Smooth muscle cell (in vitro differentiated cells): ENCODE results near the gene SDK1. TPM values are rescaled to one million over a fixed set of nuclear protein-coding genes. Genes with fewer than 3 reads are reported as not detected.

Source experiments
- DNase-seq: peaks from one replicate; lab custom pipeline; 2025; ENCODE audit not compliant: unreplicated experiment; lab: John Stamatoyannopoulos, UW
- H2AFZ ChIP-seq: fragments of 200-600 bp; sonication (generic); 2 replicates; pipeline ENCODE4 v1.6.0; 2016; ENCODE audit warnings: antibody characterized with exemption, low read depth, mild to moderate bottlenecking
- H3F3A ChIP-seq: fragments of 200-600 bp; sonication (generic); 2 replicates; pipeline ENCODE4 v1.6.0; 2017; ENCODE audit warnings: antibody characterized with exemption, low read depth
- H3K27ac ChIP-seq: fragments of 200-600 bp; sonication (generic); 2 replicates; pipeline ENCODE4 v1.5.1; 2016; ENCODE audit warnings: low read depth, mild to moderate bottlenecking
- H3K27me3 ChIP-seq: fragments of 200-600 bp; sonication (generic); 2 replicates; pipeline ENCODE4 v1.6.1; 2016; ENCODE audit warnings: low read depth, mild to moderate bottlenecking
- H3K36me3 ChIP-seq: fragments of 200-600 bp; sonication (generic); 2 replicates; pipeline ENCODE4 v1.5.1; 2016; ENCODE audit warnings: low read depth
- H3K4me1 ChIP-seq: fragments of 200-600 bp; sonication (generic); 2 replicates; pipeline ENCODE4 v1.5.1; 2016; ENCODE audit warnings: low read depth
- H3K4me2 ChIP-seq: fragments of 200-600 bp; sonication (generic); 2 replicates; pipeline ENCODE4 v1.6.0; 2016; ENCODE audit warnings: mild to moderate bottlenecking
- H3K4me3 ChIP-seq: fragments of 200-600 bp; sonication (generic); 2 replicates; pipeline ENCODE4 v1.5.1; 2016; ENCODE audit warnings: mild to moderate bottlenecking
- H3K79me2 ChIP-seq: fragments of 200-600 bp; sonication (generic); 2 replicates; pipeline ENCODE4 v1.6.0; 2016; ENCODE audit warnings: low read depth, mild to moderate bottlenecking
- H3K9ac ChIP-seq: fragments of 200-600 bp; sonication (generic); 2 replicates; pipeline ENCODE4 v1.6.0; 2016; ENCODE audit warnings: low read depth
- H3K9me3 ChIP-seq: fragments of 200-600 bp; sonication (generic); replicated peaks from 2 replicates; pipeline ENCODE4 v1.5.1; 2016; ENCODE audit warnings: low read depth
- H4K20me1 ChIP-seq: fragments of 200-600 bp; sonication (generic); 2 replicates; pipeline ENCODE4 v1.6.0; 2016; ENCODE audit warnings: low read depth
- WGBS: methylation state at CpG from one replicate; pipeline ENCODE4 v1.1.7; 2016; ENCODE audit warnings: low lambda C conversion rate; 5-methylcytosine and 5-hydroxymethylcytosine counted together
- polyA plus RNA-seq: library from polyadenylated mRNA; unstranded; fragments of >200 nt; fragmentation: Nextera tagmentation; extraction: Ambion mirVana; gene quantifications from 2 replicates; pipeline ENCODE4 v1.2.1, GENCODE V29; 2016
- total RNA-seq: library from RNA; depleted of rRNA; stranded (reverse); fragments of >200 nt; gene quantifications from 2 replicates; pipeline ENCODE4 v1.2.3, GENCODE V29; 2014
- TF ChIP-seq, protein P1 (sequence below): fragments of 200-600 bp; sonication (generic); IDR thresholded peaks from 2 replicates; pipeline ENCODE4 v1.5.1; 2017; ENCODE audit warnings: borderline replicate concordance, mild to moderate bottlenecking, antibody characterized with exemption; ENCODE audit not compliant: insufficient read depth, poor library complexity, severe bottlenecking

SDK1 gene
- total and polyA plus RNA-seq, 2 experiments from 2014 or later = 1.1 to 2.5 TPM

DNA sequence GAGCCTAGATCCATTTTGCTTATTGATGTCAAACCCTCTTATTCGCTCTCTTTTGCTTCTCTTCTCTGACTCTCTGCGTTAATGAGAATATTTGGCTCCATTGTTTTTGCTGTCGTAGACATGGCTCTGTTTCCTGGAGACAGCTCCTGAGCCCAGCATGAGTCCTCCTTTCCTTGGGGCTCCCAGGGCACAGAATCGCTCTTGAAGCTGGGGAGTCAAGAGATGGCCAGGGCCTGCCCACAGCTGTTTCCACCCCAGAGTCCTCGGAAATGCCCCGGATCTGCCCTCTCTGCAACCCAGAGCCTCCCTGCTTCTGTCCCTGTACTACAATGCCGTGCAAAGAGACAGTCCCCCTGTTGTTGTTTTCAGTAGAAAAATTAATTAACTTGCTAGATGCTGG lies 814.4 kb downstream of the SDK1 start:
- Histone ChIP-seq H3K4me2 (no peak overlapping the region), H3K27me3 (no peaks in the 10 kb centered on the region), H3K9me3 (no peaks in the 10 kb centered on the region), H3F3A (no peaks in the 10 kb centered on the region), H4K20me1 (no peaks in the 10 kb centered on the region), H2AFZ (no peak overlapping the region), H3K4me3 (no peak overlapping the region), H3K79me2 (no peaks in the 10 kb centered on the region), H3K36me3 (no peaks in the 10 kb centered on the region), H3K4me1 (no peaks in the 10 kb centered on the region), H3K9ac (no peak overlapping the region), H3K27ac (no peak overlapping the region)
- WGBS = 90% methylated on average over 7 of the region's 7 CpGs
- no peak for DNase-seq
- TF ChIP-seq, protein P1, sequence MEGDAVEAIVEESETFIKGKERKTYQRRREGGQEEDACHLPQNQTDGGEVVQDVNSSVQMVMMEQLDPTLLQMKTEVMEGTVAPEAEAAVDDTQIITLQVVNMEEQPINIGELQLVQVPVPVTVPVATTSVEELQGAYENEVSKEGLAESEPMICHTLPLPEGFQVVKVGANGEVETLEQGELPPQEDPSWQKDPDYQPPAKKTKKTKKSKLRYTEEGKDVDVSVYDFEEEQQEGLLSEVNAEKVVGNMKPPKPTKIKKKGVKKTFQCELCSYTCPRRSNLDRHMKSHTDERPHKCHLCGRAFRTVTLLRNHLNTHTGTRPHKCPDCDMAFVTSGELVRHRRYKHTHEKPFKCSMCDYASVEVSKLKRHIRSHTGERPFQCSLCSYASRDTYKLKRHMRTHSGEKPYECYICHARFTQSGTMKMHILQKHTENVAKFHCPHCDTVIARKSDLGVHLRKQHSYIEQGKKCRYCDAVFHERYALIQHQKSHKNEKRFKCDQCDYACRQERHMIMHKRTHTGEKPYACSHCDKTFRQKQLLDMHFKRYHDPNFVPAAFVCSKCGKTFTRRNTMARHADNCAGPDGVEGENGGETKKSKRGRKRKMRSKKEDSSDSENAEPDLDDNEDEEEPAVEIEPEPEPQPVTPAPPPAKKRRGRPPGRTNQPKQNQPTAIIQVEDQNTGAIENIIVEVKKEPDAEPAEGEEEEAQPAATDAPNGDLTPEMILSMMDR = no peak

GRCh38 chr7:4115941-4116610 lies 815.0 kb downstream of the SDK1 start:
- Histone ChIP-seq H3K27ac (no peak overlapping the region), H3K9me3 (no peaks in the 10 kb centered on the region), H3K27me3 (no peaks in the 10 kb centered on the region), H3K36me3 (no peaks in the 10 kb centered on the region), H3K4me3 (no peak overlapping the region), H4K20me1 (no peaks in the 10 kb centered on the region), H3K79me2 (no peaks in the 10 kb centered on the region), H2AFZ (no peak overlapping the region), H3K9ac (no peak overlapping the region), H3K4me1 (no peaks in the 10 kb centered on the region), H3K4me2 (no peak overlapping the region), H3F3A (no peaks in the 10 kb centered on the region)
- WGBS = 96% methylated on average over 19 of the region's 19 CpGs
- DNase-seq = no peak
- TF ChIP-seq, protein P1 = no peak

DNA sequence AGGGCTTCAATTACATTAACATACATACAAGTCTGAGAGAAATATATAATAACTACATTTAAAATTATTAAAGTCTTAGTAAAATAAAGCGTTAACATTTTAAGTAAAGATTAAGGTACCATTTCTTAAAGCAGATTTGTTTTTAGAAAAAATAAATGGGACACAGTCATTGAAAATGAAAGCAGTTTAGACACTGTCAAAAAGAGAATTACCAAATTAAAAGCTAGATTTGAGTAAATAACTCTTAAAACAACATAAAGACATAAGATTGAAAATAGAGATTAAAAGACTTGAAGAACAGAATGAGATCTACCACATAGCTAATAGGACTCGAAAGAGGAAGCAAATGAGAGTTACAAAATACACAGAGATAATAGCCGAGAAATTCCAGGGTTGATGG lies 818.8 kb downstream of the SDK1 start:
- Histone ChIP-seq H3F3A (no peaks in the 10 kb centered on the region), H4K20me1 (no peaks in the 10 kb centered on the region), H3K27ac (no peak overlapping the region), H3K4me1 (peaks cover 7% of the 10 kb centered on the region), H3K79me2 (no peaks in the 10 kb centered on the region), H2AFZ (no peak overlapping the region), H3K4me2 (no peak overlapping the region), H3K4me3 (no peak overlapping the region), H3K27me3 (no peaks in the 10 kb centered on the region), H3K36me3 (no peaks in the 10 kb centered on the region), H3K9ac (no peak overlapping the region), H3K9me3 (no peaks in the 10 kb centered on the region)
- TF ChIP-seq, protein P1 = no peak
- DNase-seq = no peak
- whole genome bisulfite sequencing = 85% methylated on average over 3 of the region's 3 CpGs

DNA sequence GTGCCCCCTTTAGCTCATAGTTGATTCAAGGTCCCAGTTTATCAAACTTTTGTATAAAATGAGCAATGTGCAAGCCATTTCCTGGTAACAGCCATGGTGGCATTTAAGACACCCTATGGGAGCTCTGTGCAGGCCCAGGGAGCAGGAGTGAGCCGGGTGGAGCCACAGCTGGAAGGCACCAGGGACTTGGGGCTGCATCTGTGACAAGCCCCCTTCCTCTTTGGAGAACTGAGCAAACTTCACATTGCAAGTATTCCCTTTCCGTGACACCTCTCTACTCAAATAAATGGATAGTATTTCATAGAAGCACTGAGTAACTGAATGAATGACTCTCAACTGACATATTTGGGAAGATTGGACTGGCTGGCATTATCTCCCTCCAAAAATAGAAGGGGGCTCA lies 822.3 kb downstream of the SDK1 start:
- 100% methylated on average over 2 of the region's 2 CpGs for WGBS
- H3K9me3 ChIP-seq = no peaks in the 10 kb centered on the region
- H3K79me2 ChIP-seq = no peaks in the 10 kb centered on the region
- TF ChIP-seq, protein P1 = no peak
- no peaks in the 10 kb centered on the region for H3F3A ChIP-seq
- no peaks in the 10 kb centered on the region for H4K20me1 ChIP-seq
- H3K4me3 ChIP-seq = no peak overlapping the region
- H3K4me2 ChIP-seq = no peak overlapping the region
- H3K4me1 ChIP-seq = peaks cover 7% of the 10 kb centered on the region
- no peak overlapping the region for H3K9ac ChIP-seq
- H3K36me3 ChIP-seq = no peaks in the 10 kb centered on the region
- no peaks in the 10 kb centered on the region for H3K27me3 ChIP-seq
- no peak overlapping the region for H2AFZ ChIP-seq
- H3K27ac ChIP-seq = no peak overlapping the region
- no peak for DNase-seq
